H1 (cell line): ENCODE measurements around the gene ATE1. TPM values are rescaled to one million over a fixed set of nuclear protein-coding genes. Genes with fewer than 3 reads are reported as not detected.

Source experiments
- CTCF ChIA-PET: fragments of 300-600 bp; sonication (Branson Sonifier 250); formaldehyde crosslinking; loops from one replicate; lab custom pipeline; 2021; ENCODE audit not compliant: partially characterized antibody; lab: Charles Lee
- POLR2A ChIA-PET: fragments of 300-600 bp; sonication (Branson Sonifier 250); formaldehyde crosslinking; loops from one replicate; lab custom pipeline; 2021; ENCODE audit warnings: inconsistent platforms; ENCODE audit not compliant: partially characterized antibody; lab: Charles Lee
- DNase-seq, 2 experiments: peaks; one replicate each; pipeline versions ENCODE4 v3.0.0 to v3.0.0-alpha.2; 2010 to 2022; ENCODE audit warnings: low spot score in 2 of 2, low read depth in 1 of 2, mixed read lengths in 1 of 2
- FAIRE-seq: peaks from 2 replicates; lab custom pipeline; 2011; peaks lifted over from hg19 to GRCh38; lab: Jason Lieb, UNC
- H2AFZ ChIP-seq: 2 replicates; pipeline ENCODE4 v1.8.1; 2012; ENCODE audit warnings: low read length, inconsistent platforms
- H2AK5ac ChIP-seq: 2 replicates; pipeline ENCODE4 v1.6.1; 2013; ENCODE audit warnings: low read depth, low read length
- H2BK120ac ChIP-seq: replicated peaks from 2 replicates; pipeline ENCODE3; 2013; ENCODE audit warnings: low read depth, low read length, inconsistent platforms
- H2BK12ac ChIP-seq: 2 replicates; pipeline ENCODE4 v1.6.1; 2013; ENCODE audit warnings: low read depth, low read length
- H2BK15ac ChIP-seq: 2 replicates; pipeline ENCODE4 v1.6.1; 2013; ENCODE audit warnings: low read length
- H2BK20ac ChIP-seq: 2 replicates; pipeline ENCODE4 v1.6.1; 2013; ENCODE audit warnings: low read length
- H2BK5ac ChIP-seq: 2 replicates; pipeline ENCODE4 v1.6.1; 2013; ENCODE audit warnings: low read depth, low read length
- H3K14ac ChIP-seq: 2 replicates; pipeline ENCODE4 v1.6.1; 2013; ENCODE audit warnings: inconsistent platforms; ENCODE audit not compliant: insufficient read length
- H3K18ac ChIP-seq: 2 replicates; pipeline ENCODE4 v1.6.1; 2013; ENCODE audit warnings: low read length; ENCODE audit errors: extremely low read depth
- H3K23ac ChIP-seq: 2 replicates; pipeline ENCODE4 v1.6.1; 2013; ENCODE audit warnings: inconsistent platforms; ENCODE audit not compliant: insufficient read length
- H3K23me2 ChIP-seq: 2 replicates; pipeline ENCODE4 v1.6.1; 2013; ENCODE audit warnings: low read depth, low read length
- H3K27ac ChIP-seq: 2 replicates; pipeline ENCODE4 v1.6.1; 2011; ENCODE audit warnings: low read depth, low read length, inconsistent platforms
- H3K27me3 ChIP-seq, 4 experiments: replicated peaks in 1 of 4; 1 replicate in 1 of 4; 2 replicates in 3 of 4; pipeline versions ENCODE4 v1.6.1 to v1.8.1; 2011 to 2013; ENCODE audit warnings: low read length in 3 of 4, mild to moderate bottlenecking in 3 of 4, inconsistent platforms in 2 of 4, mixed read lengths in 2 of 4, moderate library complexity in 1 of 4; ENCODE audit not compliant: control insufficient read depth in 3 of 4, insufficient read depth in 3 of 4; ENCODE audit errors: extremely low read depth in 1 of 4
- H3K36me3 ChIP-seq, 4 experiments: 2 replicates each; pipeline versions ENCODE4 v1.6.1 to v1.8.1; 2011 to 2013; ENCODE audit warnings: mild to moderate bottlenecking in 4 of 4, low read length in 3 of 4, moderate library complexity in 2 of 4, control low read depth in 1 of 4, inconsistent platforms in 1 of 4; ENCODE audit not compliant: insufficient read depth in 4 of 4, control insufficient read depth in 2 of 4
- H3K4ac ChIP-seq: replicated peaks from 2 replicates; pipeline ENCODE3; 2013; ENCODE audit warnings: low read length, low read depth, mixed read lengths, inconsistent platforms; ENCODE audit not compliant: insufficient read length
- H3K4me1 ChIP-seq, 4 experiments: replicated peaks in 1 of 4; 1 replicate in 1 of 4; 2 replicates in 3 of 4; pipeline versions ENCODE4 v1.6.1 to v1.8.1; 2011 to 2013; ENCODE audit warnings: low read length in 3 of 4, inconsistent platforms in 2 of 4, mixed read lengths in 1 of 4; ENCODE audit not compliant: insufficient read depth in 4 of 4, control insufficient read depth in 3 of 4
- H3K4me2 ChIP-seq, 2 experiments: 2 replicates each; pipeline versions ENCODE4 v1.6.1 to v1.8.1; 2011 to 2013; ENCODE audit warnings: low read depth in 2 of 2, low read length in 2 of 2, control low read depth in 1 of 2, inconsistent platforms in 1 of 2, mild to moderate bottlenecking in 1 of 2; ENCODE audit not compliant: insufficient read depth in 1 of 2
- H3K4me3 ChIP-seq, 4 experiments: fragments of 200-600, 300-600 bp in 1 of 4; sonication (generic), shearing (Covaris generic), sonication (Bioruptor Twin) in 1 of 4; 2 replicates each; pipeline versions ENCODE4 v1.5.1 to v1.8.1; 2011 to 2016; ENCODE audit warnings: low read length in 4 of 4, low read depth in 3 of 4, control low read depth in 2 of 4, inconsistent platforms in 2 of 4, mild to moderate bottlenecking in 2 of 4, mixed read lengths in 1 of 4, moderate library complexity in 1 of 4; ENCODE audit not compliant: insufficient read depth in 2 of 4; ENCODE audit errors: extremely low read depth in 1 of 4
- H3K56ac ChIP-seq: replicated peaks from 2 replicates; pipeline ENCODE3; 2013; ENCODE audit warnings: low read depth, mild to moderate bottlenecking, mixed read lengths, low read length, inconsistent platforms; ENCODE audit not compliant: insufficient read length
- H3K79me1 ChIP-seq: 2 replicates; pipeline ENCODE4 v1.6.1; 2013; ENCODE audit warnings: low read depth, low read length, control low read depth
- H3K79me2 ChIP-seq, 2 experiments: 2 replicates each; pipeline versions ENCODE4 v1.6.1 to v1.8.1; 2012 to 2013; ENCODE audit warnings: low read length in 2 of 2, mild to moderate bottlenecking in 2 of 2, inconsistent platforms in 1 of 2; ENCODE audit not compliant: insufficient read depth in 2 of 2, control insufficient read depth in 1 of 2
- H3K9ac ChIP-seq, 4 experiments: replicated peaks in 1 of 4; 1 replicate in 1 of 4; 2 replicates in 3 of 4; pipeline versions ENCODE4 v1.6.1 to v1.8.1; 2011 to 2013; ENCODE audit warnings: low read depth in 3 of 4, low read length in 3 of 4, control low read depth in 2 of 4, mild to moderate bottlenecking in 2 of 4, moderate library complexity in 2 of 4, inconsistent platforms in 1 of 4; ENCODE audit errors: extremely low read depth in 1 of 4
- H3K9me3 ChIP-seq, 2 experiments: 2 replicates each; pipeline versions ENCODE4 v1.6.1 to v1.8.1; 2012 to 2013; ENCODE audit warnings: mild to moderate bottlenecking in 2 of 2, moderate library complexity in 2 of 2, control low read depth in 1 of 2, inconsistent platforms in 1 of 2, low read depth in 1 of 2, low read length in 1 of 2, mixed read lengths in 1 of 2; ENCODE audit not compliant: insufficient read depth in 2 of 2
- H4K20me1 ChIP-seq, 2 experiments: replicated peaks in 1 of 2; 2 replicates each; pipeline versions ENCODE3 to v1.8.1; 2011 to 2013; ENCODE audit warnings: inconsistent platforms in 2 of 2, low read length in 2 of 2, mild to moderate bottlenecking in 1 of 2; ENCODE audit not compliant: insufficient read depth in 2 of 2, control insufficient read depth in 1 of 2
- H4K5ac ChIP-seq: 2 replicates; pipeline ENCODE4 v1.6.1; 2013; ENCODE audit warnings: low read length, low read depth, mixed read lengths, inconsistent platforms; ENCODE audit not compliant: insufficient read length
- H4K8ac ChIP-seq: 2 replicates; pipeline ENCODE4 v1.8.0; 2013; ENCODE audit warnings: mild to moderate bottlenecking, moderate library complexity, low read length, inconsistent platforms; ENCODE audit not compliant: insufficient read depth; ENCODE audit errors: extremely low read depth
- H4K91ac ChIP-seq: replicated peaks from 2 replicates; pipeline ENCODE3; 2013; ENCODE audit warnings: low read length, mixed read lengths, inconsistent platforms; ENCODE audit not compliant: insufficient read length
- CBX5 ChIP-seq: fragments of 300-800, 300-1000 bp; sonication (generic); IDR thresholded peaks from 2 replicates; pipeline ENCODE4 v1.7.1; 2016; ENCODE audit warnings: antibody characterized with exemption, low read length, low read depth
- CBX8 ChIP-seq: fragments of 300-800, 300-1000 bp; sonication (generic); IDR thresholded peaks from 2 replicates; pipeline ENCODE4 v1.7.1; 2016; ENCODE audit warnings: low read depth, low read length, borderline replicate concordance
- CHD2 ChIP-seq: IDR thresholded peaks from 2 replicates; pipeline ENCODE4 v1.6.1; 2012; ENCODE audit warnings: low read length, improper control_type of control experiment
- CTBP2 ChIP-seq: IDR thresholded peaks from 2 replicates; pipeline ENCODE4 v1.7.0; 2011; ENCODE audit warnings: borderline replicate concordance, mild to moderate bottlenecking, moderate library complexity, mixed read lengths, low read length; ENCODE audit not compliant: insufficient read depth, insufficient read length
- E2F6 ChIP-seq: IDR thresholded peaks from 2 replicates; pipeline ENCODE4 v1.6.1; 2012; ENCODE audit warnings: inconsistent platforms
- PHF8 ChIP-seq: fragments of 200-600 bp; sonication (generic); conservative IDR thresholded peaks from 2 replicates; pipeline ENCODE4 v1.7.1; 2012; ENCODE audit warnings: low read depth, mild to moderate bottlenecking, inconsistent platforms, low read length, moderate library complexity
- POLR2AphosphoS5 ChIP-seq: IDR thresholded peaks from 2 replicates; pipeline ENCODE4 v1.6.1; 2011; ENCODE audit warnings: low read depth, low read length
- RXRA ChIP-seq: IDR thresholded peaks from 2 replicates; pipeline ENCODE4 v1.6.1; 2011; ENCODE audit warnings: low read depth, mild to moderate bottlenecking, low read length, moderate library complexity; ENCODE audit not compliant: insufficient read depth
- SAP30 ChIP-seq: fragments of 300-600 bp; sonication (generic); IDR thresholded peaks from 2 replicates; pipeline ENCODE4 v1.7.1; 2012; ENCODE audit warnings: low read length, moderate library complexity, mild to moderate bottlenecking, inconsistent platforms; ENCODE audit not compliant: insufficient read depth, insufficient replicate concordance
- SIX5 ChIP-seq: IDR thresholded peaks from 2 replicates; pipeline ENCODE4 v1.6.1; 2011; ENCODE audit warnings: mild to moderate bottlenecking, low read depth, low read length
- SRF ChIP-seq: IDR thresholded peaks from 2 replicates; pipeline ENCODE4 v1.6.1; 2011; ENCODE audit warnings: mild to moderate bottlenecking, low read depth, low read length, moderate library complexity
- USF2 ChIP-seq: IDR thresholded peaks from 2 replicates; pipeline ENCODE4 v1.6.1; 2011; ENCODE audit warnings: low read length, improper control_type of control experiment
- WGBS, 2 experiments: shearing (Covaris generic) in 1 of 2; methylation state at CpG; one replicate each; pipeline versions ENCODE4 v1.1.6 to v1.1.7; 2013 to 2015; ENCODE audit warnings: low lambda C conversion rate in 2 of 2, mixed read lengths in 2 of 2, inconsistent platforms in 1 of 2, low coverage in 1 of 2, missing lambda C conversion rate in 1 of 2; ENCODE audit not compliant: insufficient replicate concordance in 2 of 2, insufficient coverage in 1 of 2, insufficient read length in 1 of 2; ENCODE audit errors: extremely low coverage in 1 of 2, missing lambda C conversion rate in 1 of 2; 5-methylcytosine and 5-hydroxymethylcytosine counted together
- polyA plus RNA-seq, 7 experiments: library from polyadenylated mRNA; depleted of rRNA in 3 of 7; stranded (reverse) in 5 of 7; unstranded in 2 of 7; fragments of >200 nt in 5 of 7; fragments of 200-250 nt in 2 of 7; gene quantifications; 1 replicate in 5 of 7; 2 replicates in 1 of 7; 4 replicates in 1 of 7; pipeline versions ENCODE4 v1.2.1 to v1.2.3, GENCODE V29; 2011 to 2013; ENCODE audit warnings: missing spikeins in 2 of 7, mixed read lengths in 2 of 7
- total RNA-seq: library from RNA; stranded (reverse); fragmentation: NEBNext Ultra II Directional; extraction: Animal tissue kit (Norgen Biotek cat#: 25700); gene quantifications from 2 replicates; pipeline ENCODE4 v1.2.1, GENCODE V29; 2021

ATE1 gene
- total and polyA plus RNA-seq, 2 of the 8 experiments (the other 6 are each of a cell fraction or from before 2014, with no cell fraction given), result 8.8 to 26.9 TPM

- 73% methylated on average over 7 of the region's 7 CpGs; no CpG with 5 or more reads in 1 of the 2 experiments for WGBS, 2 experiments
- Histone ChIP-seq H2AK5ac (no peak overlapping the region), H4K20me1 (no peaks in the 10 kb centered on the region), H2BK15ac (no peak overlapping the region), H2AFZ (no peak overlapping the region), H3K4me3 (no peak overlapping the region), H3K79me2 (no peaks in the 10 kb centered on the region), H3K18ac (no peak overlapping the region; the same call in 1 of the 2 replicates), H3K79me1 (no peaks in the 10 kb centered on the region), H3K36me3 (no peaks in the 10 kb centered on the region), H3K9me3 (peaks cover 0 to 5% of the 10 kb centered on the region in 2 experiments; a peak in 1 of 4 replicates), H4K8ac (no peak overlapping the region), H2BK20ac (no peak overlapping the region), H3K56ac (no peak overlapping the region), H2BK5ac (no peak overlapping the region), H2BK120ac (no peak overlapping the region), H3K9ac (no peak overlapping the region), H3K23me2 (0 out of 2 replicates have a peak, but pooled peaks cover 2% of the 10 kb centered on the region), H3K4me1 (peaks cover 9 to 18% (median 18%) of the 10 kb centered on the region in 4 experiments; a peak in 5 of 7 replicates), H3K27me3 (no peaks in the 10 kb centered on the region), H4K91ac (no peak overlapping the region), H3K27ac (no peak overlapping the region), H4K5ac (no peak overlapping the region), H3K4me2 (peak overlapping the region; percentile 39 to 46; a peak in 2 of 4 replicates), H3K23ac (no peak overlapping the region), H3K4ac (no peak overlapping the region), H3K14ac (no peak overlapping the region), H2BK12ac (no peak overlapping the region)
- ChIA-PET POLR2A (no interaction called here), CTCF (interaction anchor here (5.2 kb wide), 1 partner anchor 15 kb away, joined by 33 read pairs; no protein-coding TSS in a partner anchor)
- DNase-seq (no peak), FAIRE-seq (no peak)
- TF ChIP-seq RXRA (no peak), SRF (no peak), CBX5 (no peak), SAP30 (no peak), E2F6 (no peak), PHF8 (no peak), POLR2AphosphoS5 (no peak), USF2 (no peak), CTBP2 (no peak), CHD2 (no peak), CBX8 (no peak), SIX5 (no peak)
Observed at GRCh38 chr10:121710971-121711370, 216.9 kb downstream of the ATE1 start.
